OCI-LY3 (cell line): ENCODE measurements around the gene PAK2.

Source experiments
- H2AFZ ChIP-seq: fragments of 200-600, 300-600 bp; shearing (Covaris generic); 2 replicates; pipeline ENCODE4 v1.6.0; 2014; ENCODE audit warnings: antibody characterized with exemption, low read depth, low read length
- H3K27ac ChIP-seq: fragments of 200-600, 300-600 bp; sonication (generic); 2 replicates; pipeline ENCODE4 v1.5.1; 2014; ENCODE audit warnings: mild to moderate bottlenecking, low read length, moderate library complexity, mixed read lengths
- H3K27me3 ChIP-seq: fragments of 200-600, 300-600 bp; sonication (generic); 2 replicates; pipeline ENCODE4 v1.6.1; 2014; ENCODE audit warnings: low read depth, low read length, mixed read lengths
- H3K36me3 ChIP-seq: fragments of 200-600, 300-600 bp; sonication (generic); replicated peaks from 2 replicates; pipeline ENCODE3; 2014; ENCODE audit warnings: low read depth, low read length, mixed read lengths
- H3K4me1 ChIP-seq: fragments of 300-600, 200-600 bp; sonication (generic); 2 replicates; pipeline ENCODE4 v1.6.1; 2014; ENCODE audit warnings: low read length, mixed read lengths
- H3K4me2 ChIP-seq: fragments of 200-600, 300-600 bp; sonication (generic); 2 replicates; pipeline ENCODE4 v1.6.1; 2014; ENCODE audit warnings: low read length, mixed read lengths
- H3K4me3 ChIP-seq: fragments of 300-600, 200-600 bp; sonication (generic); 2 replicates; pipeline ENCODE4 v1.5.1; 2014; ENCODE audit warnings: antibody characterized with exemption, mild to moderate bottlenecking, low read length, moderate library complexity
- H3K79me2 ChIP-seq: fragments of 300-600, 200-600 bp; shearing (Covaris generic); 2 replicates; pipeline ENCODE4 v1.6.1; 2014; ENCODE audit warnings: mild to moderate bottlenecking, low read length, mixed read lengths
- H3K9ac ChIP-seq: fragments of 300-600, 200-600 bp; shearing (Covaris generic); 2 replicates; pipeline ENCODE4 v1.6.0; 2014; ENCODE audit warnings: mild to moderate bottlenecking, low read length, moderate library complexity
- H3K9me3 ChIP-seq: fragments of 200-600, 300-600 bp; shearing (Covaris generic); 2 replicates; pipeline ENCODE4 v1.6.1; 2014; ENCODE audit warnings: low read length, mixed read lengths; ENCODE audit not compliant: insufficient read depth
- H4K20me1 ChIP-seq: fragments of 200-600, 300-600 bp; sonication (generic); 2 replicates; pipeline ENCODE4 v1.6.1; 2016; ENCODE audit warnings: low read length, mixed read lengths; ENCODE audit not compliant: insufficient read depth
- CTCF ChIP-seq: fragments of 200-600, 300-600 bp; sonication (generic); IDR thresholded peaks from 2 replicates; pipeline ENCODE4 v1.5.1; 2014; ENCODE audit warnings: antibody characterized with exemption, low read length, low read depth
- EZH2phosphoT487 ChIP-seq: fragments of 200-600 bp; shearing (Covaris generic); IDR thresholded peaks from 2 replicates; pipeline ENCODE4 v1.6.1; 2018; ENCODE audit warnings: antibody characterized with exemption, mixed run types, low read depth

Gene PAK2

GRCh38 chr3:196794467-196794866, 54.8 kb downstream of the PAK2 start:
- 0 out of 2 replicates have a peak, but pooled peaks cover 9% of the 10 kb centered on the region for H3K9me3 ChIP-seq
- peaks cover 16% of the 10 kb centered on the region for H4K20me1 ChIP-seq
- no peak for TF ChIP-seq CTCF
- TF ChIP-seq EZH2phosphoT487, result no peak
- H3K9ac ChIP-seq, result no peak overlapping the region
- H3K4me1 ChIP-seq, result peaks cover 17% of the 10 kb centered on the region
- no peaks in the 10 kb centered on the region for H3K27me3 ChIP-seq
- no peak overlapping the region for H3K27ac ChIP-seq
- no peak overlapping the region for H3K4me3 ChIP-seq
- no peak overlapping the region for H2AFZ ChIP-seq
- H3K36me3 ChIP-seq, result peaks cover 51% of the 10 kb centered on the region
- peaks cover 74% of the 10 kb centered on the region for H3K79me2 ChIP-seq
- no peak overlapping the region for H3K4me2 ChIP-seq

GRCh38 chr3:196796317-196796716, 56.7 kb downstream of the PAK2 start:
- TF ChIP-seq EZH2phosphoT487 (no peak), CTCF (no peak)
- H3K9me3 ChIP-seq, result no peaks in the 10 kb centered on the region
- no peaks in the 10 kb centered on the region for H3K27me3 ChIP-seq
- H3K4me3 ChIP-seq, result no peak overlapping the region
- H4K20me1 ChIP-seq, result peaks cover 23% of the 10 kb centered on the region
- no peak overlapping the region for H2AFZ ChIP-seq
- H3K9ac ChIP-seq, result no peak overlapping the region
- H3K36me3 ChIP-seq, result peaks cover 40% of the 10 kb centered on the region
- H3K79me2 ChIP-seq, result peaks cover 74% of the 10 kb centered on the region
- peaks cover 17% of the 10 kb centered on the region for H3K4me1 ChIP-seq
- no peak overlapping the region for H3K4me2 ChIP-seq
- H3K27ac ChIP-seq, result no peak overlapping the region

GRCh38 chr3:196800742-196801434, 61.2 kb downstream of the PAK2 start:
- peaks cover 30% of the 10 kb centered on the region for H3K36me3 ChIP-seq
- H3K4me1 ChIP-seq, result no peaks in the 10 kb centered on the region
- no peaks in the 10 kb centered on the region for H3K27me3 ChIP-seq
- no peak overlapping the region for H3K4me2 ChIP-seq
- H2AFZ ChIP-seq, result no peak overlapping the region
- H3K9ac ChIP-seq, result no peak overlapping the region
- H3K4me3 ChIP-seq, result no peak overlapping the region
- peaks cover 12% of the 10 kb centered on the region for H4K20me1 ChIP-seq
- no peaks in the 10 kb centered on the region for H3K9me3 ChIP-seq
- TF ChIP-seq CTCF (no peak), EZH2phosphoT487 (no peak)
- H3K79me2 ChIP-seq, result peaks cover 49% of the 10 kb centered on the region
- no peak overlapping the region for H3K27ac ChIP-seq

GRCh38 chr3:196803891-196804468, 64.3 kb downstream of the PAK2 start:
- H3K4me3 ChIP-seq, result no peak overlapping the region
- H3K9ac ChIP-seq, result no peak overlapping the region
- H3K27ac ChIP-seq, result no peak overlapping the region
- H3K36me3 ChIP-seq, result peaks cover 44% of the 10 kb centered on the region
- H3K4me1 ChIP-seq, result no peaks in the 10 kb centered on the region
- peaks cover 6% of the 10 kb centered on the region for H4K20me1 ChIP-seq
- H3K79me2 ChIP-seq, result peaks cover 27% of the 10 kb centered on the region
- no peaks in the 10 kb centered on the region for H3K9me3 ChIP-seq
- no peaks in the 10 kb centered on the region for H3K27me3 ChIP-seq
- TF ChIP-seq EZH2phosphoT487 (no peak), CTCF (no peak)
- H2AFZ ChIP-seq, result no peak overlapping the region
- no peak overlapping the region for H3K4me2 ChIP-seq
